ENCODE measurements around the gene XYLT1. TPM values are rescaled to one million over a fixed set of nuclear protein-coding genes. Genes with fewer than 3 reads are reported as not detected.

The XYLT1 gene
- total RNA-seq, 1 donor from 2014 or later: under 0.01 TPM

GRCh38 chr16:17354685-17355084 lies 116.1 kb downstream of the XYLT1 start:
- no peak overlapping the region for H3K4me3 ChIP-seq (ENCODE audit: low read depth, low read length)
- DNase-seq (ENCODE audit: low read depth) (no peak), FAIRE-seq (no peak)
- no peak for TF ChIP-seq CTCF (IDR thresholded peaks at IDR 0.05; ENCODE audit: insufficient read depth, low read length, severe bottlenecking)
- no peaks in the 10 kb centered on the region for H3K36me3 ChIP-seq (ENCODE audit: control insufficient read depth, insufficient read depth, low read length)
- no peaks in the 10 kb centered on the region for H3K27me3 ChIP-seq (ENCODE audit: control insufficient read depth, insufficient read depth, low read length)

- no peak for DNase-seq (ENCODE audit: low read depth)
- no peaks in the 10 kb centered on the region for H3K27me3 ChIP-seq (ENCODE audit: control insufficient read depth, insufficient read depth, low read length)
- no peak overlapping the region for H3K4me3 ChIP-seq (ENCODE audit: low read depth, low read length)
- TF ChIP-seq CTCF (IDR thresholded peaks at IDR 0.05; ENCODE audit: insufficient read depth, low read length, severe bottlenecking): no peak
- no peak for FAIRE-seq
- no peaks in the 10 kb centered on the region for H3K36me3 ChIP-seq (ENCODE audit: control insufficient read depth, insufficient read depth, low read length)
These were observed 116.6 kb downstream of the XYLT1 start for GRCh38 chr16:17354141-17354601.

- no peak for TF ChIP-seq CTCF (IDR thresholded peaks at IDR 0.05; ENCODE audit: insufficient read depth, low read length, severe bottlenecking)
- no peak for FAIRE-seq
- no peak overlapping the region for H3K4me3 ChIP-seq (ENCODE audit: low read depth, low read length)
These were observed 117.2 kb downstream of the XYLT1 start for GRCh38 chr16:17353561-17353960.

GRCh38 chr16:17351441-17352035 lies 119.2 kb downstream of the XYLT1 start:
- DNase-seq (ENCODE audit: low read depth) (no peak), FAIRE-seq (no peak)
- no peak for TF ChIP-seq CTCF (IDR thresholded peaks at IDR 0.05; ENCODE audit: insufficient read depth, low read length, severe bottlenecking)
- Histone ChIP-seq H3K36me3 (ENCODE audit: control insufficient read depth, insufficient read depth, low read length) (no peaks in the 10 kb centered on the region), H3K27me3 (ENCODE audit: control insufficient read depth, insufficient read depth, low read length) (no peaks in the 10 kb centered on the region), H3K4me3 (ENCODE audit: low read depth, low read length) (no peak overlapping the region)

More at GRCh38 chr16:17353561-17353960, 117.2 kb downstream of the XYLT1 start:
- no peak for DNase-seq (ENCODE audit: low read depth)
- Histone ChIP-seq H3K36me3 (ENCODE audit: control insufficient read depth, insufficient read depth, low read length) (no peaks in the 10 kb centered on the region), H3K27me3 (ENCODE audit: control insufficient read depth, insufficient read depth, low read length) (no peaks in the 10 kb centered on the region)

GRCh38 chr16:17350207-17350606 lies 120.6 kb downstream of the XYLT1 start:
- FAIRE-seq (no peak), DNase-seq (ENCODE audit: low read depth) (no peak)
- no peak for TF ChIP-seq CTCF (IDR thresholded peaks at IDR 0.05; ENCODE audit: insufficient read depth, low read length, severe bottlenecking)
- H3K4me3 ChIP-seq (ENCODE audit: low read depth, low read length): no peak overlapping the region
- H3K27me3 ChIP-seq (ENCODE audit: control insufficient read depth, insufficient read depth, low read length): no peaks in the 10 kb centered on the region
- no peaks in the 10 kb centered on the region for H3K36me3 ChIP-seq (ENCODE audit: control insufficient read depth, insufficient read depth, low read length)

- H3K4me3 ChIP-seq (ENCODE audit: low read depth, low read length): no peak overlapping the region
- no peaks in the 10 kb centered on the region for H3K36me3 ChIP-seq (ENCODE audit: control insufficient read depth, insufficient read depth, low read length)
- DNase-seq (ENCODE audit: low read depth): no peak
- TF ChIP-seq CTCF (IDR thresholded peaks at IDR 0.05; ENCODE audit: insufficient read depth, low read length, severe bottlenecking): no peak
- FAIRE-seq: no peak
- H3K27me3 ChIP-seq (ENCODE audit: control insufficient read depth, insufficient read depth, low read length): no peaks in the 10 kb centered on the region
These were observed 121.9 kb downstream of the XYLT1 start for GRCh38 chr16:17348826-17349225.

Measured in bronchial epithelial cell (primary cell).